ENCODE results near the gene TRIP10.
"Not testable (repeated sequence)": the region's sequence is repeated elsewhere in the genome, so short reads cannot be mapped to it uniquely, and the experiment has no call there.

TRIP10 gene

DNA sequence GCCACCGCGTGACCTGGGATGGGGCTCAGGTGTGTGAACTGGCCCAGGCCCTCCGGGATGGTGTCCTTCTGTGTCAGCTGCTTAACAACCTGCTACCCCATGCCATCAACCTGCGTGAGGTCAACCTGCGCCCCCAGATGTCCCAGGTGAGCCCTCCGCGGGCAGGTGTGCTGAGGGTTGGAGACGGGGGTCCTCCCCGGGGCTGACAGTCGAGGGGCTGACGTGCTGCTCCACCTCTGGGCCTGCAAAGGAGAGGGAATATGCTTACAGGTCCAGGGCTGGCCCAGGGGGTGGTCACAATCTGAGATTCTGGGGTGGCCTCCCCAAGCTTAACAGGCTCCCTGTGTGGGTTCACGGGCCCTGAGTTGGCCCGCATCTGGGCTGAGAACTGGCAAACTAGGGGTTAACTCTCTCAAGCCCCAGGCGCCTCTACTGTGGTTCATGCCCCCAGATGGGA, 33.4 kb downstream of the TRIP10 start:
- no peak overlapping the region for H3K4me3 ChIP-seq (ENCODE audit: low read depth, low read length)
- in situ Hi-C loops (cut with HindIII; ENCODE audit: low sequenced_read_pairs), result no loop called here
- no peak for TF ChIP-seq CTCF (IDR thresholded peaks at IDR 0.05; ENCODE audit: low read depth, low read length, missing control alignments)
- DNase-seq (ENCODE audit: low read depth), result no peak

DNA sequence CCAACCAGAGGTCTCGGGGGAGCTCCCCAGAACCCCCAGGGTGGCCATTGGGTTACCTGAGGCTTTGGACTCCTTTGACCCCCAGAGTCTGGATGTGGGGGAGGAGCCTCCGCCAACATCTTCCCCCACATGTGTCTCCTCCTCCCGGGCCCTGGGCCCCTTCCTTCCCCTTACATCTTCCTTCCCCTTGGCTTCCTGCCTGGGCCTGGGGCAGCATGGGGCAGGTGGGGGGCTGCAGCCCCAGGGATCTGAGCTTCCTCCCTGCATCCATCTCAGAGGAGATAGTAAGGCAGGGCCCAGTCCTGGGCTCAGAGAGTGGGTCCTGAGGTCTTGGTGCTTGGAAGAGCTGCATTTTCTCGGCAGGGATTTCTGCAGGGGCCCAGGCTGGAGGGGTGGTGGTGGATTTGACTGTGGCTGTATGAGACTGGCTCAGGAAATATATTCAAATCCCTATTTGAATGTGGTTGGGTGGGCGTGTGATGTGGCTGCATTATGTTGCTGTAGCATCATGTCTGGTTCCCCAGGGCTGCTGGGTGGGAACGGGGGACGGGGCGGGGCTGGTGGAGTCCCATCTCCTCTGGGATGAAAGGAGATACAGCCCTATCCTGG, 33.9 kb downstream of the TRIP10 start:
- H3K4me3 ChIP-seq (ENCODE audit: low read depth, low read length), result no peak overlapping the region
- in situ Hi-C loops (cut with HindIII; ENCODE audit: low sequenced_read_pairs), result no loop called here
- DNase-seq (ENCODE audit: low read depth), result no peak
- no peak for TF ChIP-seq CTCF (IDR thresholded peaks at IDR 0.05; ENCODE audit: low read depth, low read length, missing control alignments)

- in situ Hi-C loops (cut with HindIII; ENCODE audit: low sequenced_read_pairs), result no loop called here
- no peak for DNase-seq (ENCODE audit: low read depth)
- H3K4me3 ChIP-seq (ENCODE audit: low read depth, low read length), result no peak overlapping the region
- TF ChIP-seq CTCF (IDR thresholded peaks at IDR 0.05; ENCODE audit: low read depth, low read length, missing control alignments), result no peak
These were observed 35.6 kb downstream of the TRIP10 start for GRCh38 chr19:6774821-6775707.

DNA sequence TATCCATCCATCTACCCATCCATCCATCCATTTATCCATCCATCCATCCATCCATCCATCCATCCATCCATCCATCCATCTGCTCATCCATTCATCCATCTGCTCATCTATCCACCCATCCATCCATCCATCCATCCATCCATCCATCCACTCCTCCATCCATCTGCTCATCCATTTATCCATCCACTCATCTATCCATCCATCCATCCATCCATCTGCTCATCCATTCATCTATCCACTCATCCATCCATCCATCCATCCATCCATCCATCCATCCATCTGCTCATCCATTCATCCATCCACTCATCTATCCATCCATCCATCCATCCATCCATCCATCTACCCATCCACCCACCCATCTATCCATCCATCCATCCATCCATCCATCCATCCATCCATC, 36.6 kb downstream of the TRIP10 start:
- DNase-seq (ENCODE audit: low read depth); H3K4me3 ChIP-seq (ENCODE audit: low read depth, low read length); in situ Hi-C loops (cut with HindIII; ENCODE audit: low sequenced_read_pairs): not testable (repeated sequence)

DNA sequence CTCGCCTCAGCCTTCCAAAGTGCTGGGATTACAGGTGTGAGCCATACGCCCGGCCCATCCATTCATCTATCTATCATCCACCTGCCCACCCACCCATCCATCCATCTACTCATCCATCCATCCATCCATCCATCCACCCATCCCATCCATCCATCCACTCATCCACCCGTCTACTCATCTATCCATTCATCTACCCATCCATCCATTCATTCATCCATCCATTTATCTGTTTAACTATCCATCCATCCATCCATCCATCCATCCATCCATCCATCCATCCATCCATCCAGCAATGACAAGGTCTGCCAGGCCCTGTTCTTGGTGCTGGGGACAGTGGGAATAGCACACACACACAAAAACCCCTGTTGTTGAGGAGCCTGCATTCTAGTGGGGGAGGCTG, 37.5 kb downstream of the TRIP10 start:
- no peak for TF ChIP-seq CTCF (IDR thresholded peaks at IDR 0.05; ENCODE audit: low read depth, low read length, missing control alignments)
- no peak overlapping the region for H3K4me3 ChIP-seq (ENCODE audit: low read depth, low read length)
- no peak for DNase-seq (ENCODE audit: low read depth)
- in situ Hi-C loops (cut with HindIII; ENCODE audit: low sequenced_read_pairs), result no loop called here

GRCh38 chr19:6777434-6777833, 38.0 kb downstream of the TRIP10 start:
- no peak for TF ChIP-seq CTCF (IDR thresholded peaks at IDR 0.05; ENCODE audit: low read depth, low read length, missing control alignments)
- in situ Hi-C loops (cut with HindIII; ENCODE audit: low sequenced_read_pairs), result no loop called here

DNA sequence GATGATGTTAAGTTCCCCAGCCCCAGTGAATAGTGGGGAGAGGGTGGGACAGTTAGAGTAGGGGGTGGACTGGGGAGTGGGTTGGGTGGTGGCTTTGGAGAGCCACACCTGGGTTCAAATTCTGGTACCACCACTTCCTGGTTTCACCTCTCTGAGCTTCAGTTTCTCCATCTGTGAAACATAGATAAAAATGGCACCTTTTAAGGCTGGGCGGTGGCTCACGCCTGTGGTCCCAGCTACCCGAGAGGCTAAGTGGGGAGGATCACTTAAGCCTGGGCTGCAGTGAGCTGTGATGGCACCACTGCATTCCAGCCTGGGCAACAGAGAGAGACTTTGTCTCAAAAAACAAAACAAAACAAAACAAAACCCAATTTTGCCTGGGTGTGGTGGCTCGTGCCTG, 38.9 kb downstream of the TRIP10 start:
- H3K4me3 ChIP-seq (ENCODE audit: low read depth, low read length), result no peak overlapping the region
- in situ Hi-C loops (cut with HindIII; ENCODE audit: low sequenced_read_pairs), result no loop called here
- no peak for TF ChIP-seq CTCF (IDR thresholded peaks at IDR 0.05; ENCODE audit: low read depth, low read length, missing control alignments)
- no peak for DNase-seq (ENCODE audit: low read depth)

More at GRCh38 chr19:6777434-6777833, 38.0 kb downstream of the TRIP10 start:
- no peak for DNase-seq (ENCODE audit: low read depth)
- no peak overlapping the region for H3K4me3 ChIP-seq (ENCODE audit: low read depth, low read length)

Data from astrocyte of the cerebellum (primary cell).